Measurements from ENCODE around the gene HNRNPH1. TPM values are rescaled to one million over a fixed set of nuclear protein-coding genes. Genes with fewer than 3 reads are reported as not detected.

HNRNPH1 gene
- total RNA-seq, 1 donor from 2014 or later = 893 TPM

GRCh38 chr5:179605026-179605833 is 18.2 kb downstream of the HNRNPH1 start:
- H3K27ac Mint-ChIP-seq = no peak overlapping the region
- H3K4me1 Mint-ChIP-seq (ENCODE audit: unreplicated experiment) = peaks cover 13% of the 10 kb centered on the region
- no peak overlapping the region for H3K4me3 Mint-ChIP-seq
- no peak for DNase-seq (ENCODE audit: extremely low spot score, unreplicated experiment)
- H3K9me3 Mint-ChIP-seq = no peaks in the 10 kb centered on the region
- TF ChIP-seq CTCF (conservative IDR thresholded peaks at IDR 0.05) = no peak
- peaks cover 8% of the 10 kb centered on the region for H3K36me3 Mint-ChIP-seq
- no peaks in the 10 kb centered on the region for H3K27me3 Mint-ChIP-seq

- Mint-ChIP-seq H3K36me3 (peaks cover 8% of the 10 kb centered on the region), H3K27ac (no peak overlapping the region), H3K4me3 (no peak overlapping the region), H3K9me3 (no peaks in the 10 kb centered on the region), H3K4me1 (ENCODE audit: unreplicated experiment) (peaks cover 4% of the 10 kb centered on the region), H3K27me3 (no peaks in the 10 kb centered on the region)
- TF ChIP-seq CTCF (conservative IDR thresholded peaks at IDR 0.05) = no peak
- DNase-seq (ENCODE audit: extremely low spot score, unreplicated experiment) = no peak
These were observed 20.2 kb downstream of the HNRNPH1 start for GRCh38 chr5:179603308-179603707.

GRCh38 chr5:179601871-179602625 is 21.4 kb downstream of the HNRNPH1 start:
- Mint-ChIP-seq H3K36me3 (peaks cover 9% of the 10 kb centered on the region), H3K9me3 (no peaks in the 10 kb centered on the region), H3K27me3 (no peaks in the 10 kb centered on the region), H3K27ac (no peak overlapping the region), H3K4me3 (no peak overlapping the region), H3K4me1 (ENCODE audit: unreplicated experiment) (peaks cover 4% of the 10 kb centered on the region)
- TF ChIP-seq CTCF (conservative IDR thresholded peaks at IDR 0.05) = no peak
- no peak for DNase-seq (ENCODE audit: extremely low spot score, unreplicated experiment)

- TF ChIP-seq CTCF (conservative IDR thresholded peaks at IDR 0.05) = no peak
- peaks cover 19% of the 10 kb centered on the region for H3K36me3 Mint-ChIP-seq
- no peak overlapping the region for H3K27ac Mint-ChIP-seq
- H3K4me3 Mint-ChIP-seq = no peak overlapping the region
- no peak for DNase-seq (ENCODE audit: extremely low spot score, unreplicated experiment)
- no peaks in the 10 kb centered on the region for H3K9me3 Mint-ChIP-seq
- H3K4me1 Mint-ChIP-seq (ENCODE audit: unreplicated experiment) = no peaks in the 10 kb centered on the region
- H3K27me3 Mint-ChIP-seq = no peaks in the 10 kb centered on the region
These were observed 23.5 kb downstream of the HNRNPH1 start for GRCh38 chr5:179599973-179600372.

- no peak for TF ChIP-seq CTCF (conservative IDR thresholded peaks at IDR 0.05)
- Mint-ChIP-seq H3K27ac (no peak overlapping the region), H3K4me3 (no peak overlapping the region), H3K4me1 (ENCODE audit: unreplicated experiment) (no peaks in the 10 kb centered on the region), H3K36me3 (peaks cover 23% of the 10 kb centered on the region), H3K9me3 (no peaks in the 10 kb centered on the region), H3K27me3 (no peaks in the 10 kb centered on the region)
- no peak for DNase-seq (ENCODE audit: extremely low spot score, unreplicated experiment)
These were observed 23.9 kb downstream of the HNRNPH1 start for GRCh38 chr5:179599566-179599965.

Data from type B pancreatic cell (in vitro differentiated cells).